Activated T-cell treated with anti-CD3 and anti-CD28 coated beads, Interleukin-2, amount 50 U/mL, for 48 hours (primary cell): ENCODE measurements around the gene ANO8.
A peak's percentile ranks its signal among the peaks of the same experiment; 100 is the strongest.

ENCODE experiments used
- DNase-seq, 2 experiments: peaks; one replicate each; pipeline ENCODE4 v3.0.0-alpha.2; 2020

Gene ANO8

GRCh38 chr19:17347361-17347760 lies 12.7 kb upstream of the ANO8 start:
- DNase-seq, result no peak

GRCh38 chr19:17346109-17346671 lies 11.5 kb upstream of the ANO8 start:
- DNase-seq, result peak; percentile 89 to 91

- no peak for DNase-seq
Observed at GRCh38 chr19:17341845-17342244, 7.2 kb upstream of the ANO8 start.

GRCh38 chr19:17341386-17341785 lies 6.7 kb upstream of the ANO8 start:
- DNase-seq, result no peak

- no peak for DNase-seq
Observed at GRCh38 chr19:17340871-17341357, 6.3 kb upstream of the ANO8 start.

GRCh38 chr19:17340302-17340870 lies 5.7 kb upstream of the ANO8 start:
- DNase-seq, result peak in 1 of 2 experiments; percentile 54

GRCh38 chr19:17339088-17339741 lies 4.6 kb upstream of the ANO8 start:
- DNase-seq, result peak; percentile 78 to 79

GRCh38 chr19:17338433-17339078 lies 3.9 kb upstream of the ANO8 start:
- no peak for DNase-seq

- peak in 1 of 2 experiments; percentile 67 for DNase-seq
Observed at GRCh38 chr19:17337675-17338432, 3.2 kb upstream of the ANO8 start.

GRCh38 chr19:17336872-17337674 lies 2.4 kb upstream of the ANO8 start, which contains the start of gene GTPBP3:
Gene GTPBP3 (plus strand): TSS chr19:17337553. CDS start chr19:17337612, 59 bp downstream.
- DNase-seq, result peak; percentile 97

- no peak for DNase-seq
Observed at GRCh38 chr19:17335575-17335974, 920 bp upstream of the ANO8 start.

GRCh38 chr19:17333611-17334413 lies 843 bp downstream of the ANO8 start:
- DNase-seq, result peak; percentile 85 to 86

- DNase-seq, result peak; percentile 69 to 74
Observed at GRCh38 chr19:17332677-17333581, 1.7 kb downstream of the ANO8 start.

GRCh38 chr19:17332360-17332676 lies 2.3 kb downstream of the ANO8 start:
- DNase-seq, result no peak

- DNase-seq, result no peak
Observed at GRCh38 chr19:17331045-17331558, 3.6 kb downstream of the ANO8 start.

GRCh38 chr19:17330262-17331044 lies 4.2 kb downstream of the ANO8 start:
- DNase-seq, result no peak

GRCh38 chr19:17329366-17330261 lies 5.0 kb downstream of the ANO8 start:
- no peak for DNase-seq
